Liver (tissue), 3 donors: ENCODE data around the gene TLE2.

ENCODE experiments used
- EGR1 ChIP-seq, 2 donors: IDR thresholded peaks; 2 replicates each; pipeline ENCODE4 v1.6.1; 2016 to 2018; ENCODE audit warnings: antibody characterized with exemption in 2 of 2, low read depth in 2 of 2
- GABPA ChIP-seq, 2 donors: IDR thresholded peaks in 1 of 2; conservative IDR thresholded peaks in 1 of 2; 2 replicates each; pipeline ENCODE4 v1.6.1; 2016; ENCODE audit warnings: antibody characterized with exemption in 2 of 2, mild to moderate bottlenecking in 1 of 2, moderate library complexity in 1 of 2
- JUND ChIP-seq, 2 donors: IDR thresholded peaks; 2 replicates each; pipeline ENCODE4 v1.6.1; 2016; ENCODE audit warnings: antibody characterized with exemption in 2 of 2
- RXRA ChIP-seq, 2 donors: IDR thresholded peaks; 2 replicates each; pipeline ENCODE4 v1.6.1; 2017 to 2018; ENCODE audit warnings: antibody characterized with exemption in 2 of 2, mild to moderate bottlenecking in 1 of 2
- TF ChIP-seq, protein P1 (sequence below): fragments of 150-350 bp; IDR thresholded peaks from 2 replicates; pipeline ENCODE4 v1.5.1; 2017; ENCODE audit warnings: improper control_type of control experiment, low read depth, low read length; ENCODE audit not compliant: missing input control
- TF ChIP-seq, protein P2 (sequence below): IDR thresholded peaks from 2 replicates; pipeline ENCODE4 v1.6.1; 2016; ENCODE audit warnings: antibody characterized with exemption, mild to moderate bottlenecking
- donor health status: healthy.
- donor health status: healthy.

DNA sequence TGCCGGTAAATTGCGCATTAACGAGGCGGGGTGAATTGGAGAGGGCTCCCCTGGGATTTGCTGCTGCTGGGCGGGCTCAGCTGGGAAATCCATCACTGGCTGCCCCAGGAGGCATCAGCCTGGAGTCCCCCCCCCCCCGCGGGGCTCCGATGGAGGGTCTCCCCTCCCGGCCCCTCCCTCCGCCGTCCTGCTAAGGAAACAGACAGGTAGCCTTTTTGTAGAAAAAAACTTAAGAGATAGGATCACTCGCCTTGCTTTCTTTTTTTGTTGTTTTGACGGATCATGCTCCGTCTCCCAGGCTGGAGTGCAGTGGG lies 44.9 kb downstream of the TLE2 start:
- TF ChIP-seq JUND (IDR thresholded peaks at IDR 0.05) (no peak), GABPA (IDR thresholded peaks at IDR 0.05 in 1 of 2, conservative IDR thresholded peaks at IDR 0.05 in 1 of 2) (no peak), RXRA (IDR thresholded peaks at IDR 0.05) (no peak), EGR1 (IDR thresholded peaks at IDR 0.05; ENCODE audit: low read depth in 2 of 2) (no peak)
- TF ChIP-seq, protein P1, sequence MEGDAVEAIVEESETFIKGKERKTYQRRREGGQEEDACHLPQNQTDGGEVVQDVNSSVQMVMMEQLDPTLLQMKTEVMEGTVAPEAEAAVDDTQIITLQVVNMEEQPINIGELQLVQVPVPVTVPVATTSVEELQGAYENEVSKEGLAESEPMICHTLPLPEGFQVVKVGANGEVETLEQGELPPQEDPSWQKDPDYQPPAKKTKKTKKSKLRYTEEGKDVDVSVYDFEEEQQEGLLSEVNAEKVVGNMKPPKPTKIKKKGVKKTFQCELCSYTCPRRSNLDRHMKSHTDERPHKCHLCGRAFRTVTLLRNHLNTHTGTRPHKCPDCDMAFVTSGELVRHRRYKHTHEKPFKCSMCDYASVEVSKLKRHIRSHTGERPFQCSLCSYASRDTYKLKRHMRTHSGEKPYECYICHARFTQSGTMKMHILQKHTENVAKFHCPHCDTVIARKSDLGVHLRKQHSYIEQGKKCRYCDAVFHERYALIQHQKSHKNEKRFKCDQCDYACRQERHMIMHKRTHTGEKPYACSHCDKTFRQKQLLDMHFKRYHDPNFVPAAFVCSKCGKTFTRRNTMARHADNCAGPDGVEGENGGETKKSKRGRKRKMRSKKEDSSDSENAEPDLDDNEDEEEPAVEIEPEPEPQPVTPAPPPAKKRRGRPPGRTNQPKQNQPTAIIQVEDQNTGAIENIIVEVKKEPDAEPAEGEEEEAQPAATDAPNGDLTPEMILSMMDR = no peak
- TF ChIP-seq, protein P2, sequence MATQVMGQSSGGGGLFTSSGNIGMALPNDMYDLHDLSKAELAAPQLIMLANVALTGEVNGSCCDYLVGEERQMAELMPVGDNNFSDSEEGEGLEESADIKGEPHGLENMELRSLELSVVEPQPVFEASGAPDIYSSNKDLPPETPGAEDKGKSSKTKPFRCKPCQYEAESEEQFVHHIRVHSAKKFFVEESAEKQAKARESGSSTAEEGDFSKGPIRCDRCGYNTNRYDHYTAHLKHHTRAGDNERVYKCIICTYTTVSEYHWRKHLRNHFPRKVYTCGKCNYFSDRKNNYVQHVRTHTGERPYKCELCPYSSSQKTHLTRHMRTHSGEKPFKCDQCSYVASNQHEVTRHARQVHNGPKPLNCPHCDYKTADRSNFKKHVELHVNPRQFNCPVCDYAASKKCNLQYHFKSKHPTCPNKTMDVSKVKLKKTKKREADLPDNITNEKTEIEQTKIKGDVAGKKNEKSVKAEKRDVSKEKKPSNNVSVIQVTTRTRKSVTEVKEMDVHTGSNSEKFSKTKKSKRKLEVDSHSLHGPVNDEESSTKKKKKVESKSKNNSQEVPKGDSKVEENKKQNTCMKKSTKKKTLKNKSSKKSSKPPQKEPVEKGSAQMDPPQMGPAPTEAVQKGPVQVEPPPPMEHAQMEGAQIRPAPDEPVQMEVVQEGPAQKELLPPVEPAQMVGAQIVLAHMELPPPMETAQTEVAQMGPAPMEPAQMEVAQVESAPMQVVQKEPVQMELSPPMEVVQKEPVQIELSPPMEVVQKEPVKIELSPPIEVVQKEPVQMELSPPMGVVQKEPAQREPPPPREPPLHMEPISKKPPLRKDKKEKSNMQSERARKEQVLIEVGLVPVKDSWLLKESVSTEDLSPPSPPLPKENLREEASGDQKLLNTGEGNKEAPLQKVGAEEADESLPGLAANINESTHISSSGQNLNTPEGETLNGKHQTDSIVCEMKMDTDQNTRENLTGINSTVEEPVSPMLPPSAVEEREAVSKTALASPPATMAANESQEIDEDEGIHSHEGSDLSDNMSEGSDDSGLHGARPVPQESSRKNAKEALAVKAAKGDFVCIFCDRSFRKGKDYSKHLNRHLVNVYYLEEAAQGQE = no peak
